HuH-7 (cell line): ENCODE measurements around the gene GLUD1.
"Not testable (repeated sequence)": the region's sequence is repeated elsewhere in the genome, so short reads cannot be mapped to it uniquely, and the experiment has no call there.

ENCODE experiments used
- DNase-seq: peaks from one replicate; pipeline ENCODE4 v3.0.0; 2011; ENCODE audit warnings: low spot score

The GLUD1 gene

DNA sequence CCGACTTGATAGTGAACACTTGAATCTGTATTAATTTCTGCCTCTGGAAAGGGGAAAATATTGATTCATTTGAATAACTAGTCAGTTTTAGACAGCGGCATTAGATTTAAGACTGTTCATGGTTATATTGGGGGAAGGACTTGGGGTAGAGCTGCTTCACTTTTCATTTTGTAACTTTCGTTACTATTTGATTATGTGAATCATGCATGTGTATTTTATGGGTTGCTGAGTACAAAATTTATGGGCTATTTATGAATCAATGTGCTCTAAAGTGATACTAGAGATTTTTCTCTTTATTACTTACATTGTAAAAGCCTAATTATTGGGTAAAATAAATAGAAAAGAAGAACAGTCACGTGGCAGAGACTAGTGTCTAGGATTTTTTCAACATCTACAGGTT is 4.9 kb downstream of the GLUD1 start:
- DNase-seq, result no peak

DNA sequence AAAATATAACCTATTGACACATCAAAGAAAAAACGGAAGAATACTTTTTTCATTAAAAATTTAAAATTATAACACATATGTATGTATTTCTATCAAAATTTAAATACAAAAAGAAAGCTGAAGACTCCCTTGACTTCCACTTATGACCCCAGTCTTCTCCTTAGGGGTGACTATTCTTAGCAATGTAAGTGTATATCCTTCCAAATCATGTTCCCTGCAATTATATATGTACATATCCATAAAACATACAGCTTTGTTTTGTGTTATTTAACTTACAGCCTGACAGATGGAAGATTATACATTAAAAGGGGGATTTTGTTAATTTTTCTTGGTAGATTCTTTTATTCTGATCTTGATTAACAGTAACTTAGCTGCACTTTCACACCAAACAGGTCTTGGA is 9.1 kb downstream of the GLUD1 start:
- no peak for DNase-seq

DNA sequence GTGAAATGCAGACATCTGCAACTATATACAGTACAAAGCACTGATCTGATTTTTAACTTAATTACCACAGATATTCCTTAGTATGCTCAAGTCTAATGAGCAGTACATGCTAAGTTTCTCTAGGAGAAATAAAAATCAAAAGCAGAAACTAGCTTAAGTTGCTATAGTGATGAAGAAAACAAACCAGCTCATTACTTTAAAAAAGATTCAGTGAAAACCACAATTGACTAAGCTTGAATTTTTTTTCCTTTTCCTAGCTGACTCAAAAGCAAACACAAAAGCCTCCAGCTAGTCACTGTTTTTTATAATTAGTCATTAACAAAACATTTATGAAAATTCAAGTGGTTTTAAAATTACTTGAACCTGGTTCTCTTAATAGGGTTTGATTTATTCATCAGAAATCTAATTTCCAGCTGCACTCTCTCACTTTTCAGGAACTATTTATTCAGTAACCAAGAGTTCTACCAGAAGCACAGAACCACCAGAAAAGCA is 10.3 kb downstream of the GLUD1 start:
- not testable (repeated sequence) for DNase-seq

DNA sequence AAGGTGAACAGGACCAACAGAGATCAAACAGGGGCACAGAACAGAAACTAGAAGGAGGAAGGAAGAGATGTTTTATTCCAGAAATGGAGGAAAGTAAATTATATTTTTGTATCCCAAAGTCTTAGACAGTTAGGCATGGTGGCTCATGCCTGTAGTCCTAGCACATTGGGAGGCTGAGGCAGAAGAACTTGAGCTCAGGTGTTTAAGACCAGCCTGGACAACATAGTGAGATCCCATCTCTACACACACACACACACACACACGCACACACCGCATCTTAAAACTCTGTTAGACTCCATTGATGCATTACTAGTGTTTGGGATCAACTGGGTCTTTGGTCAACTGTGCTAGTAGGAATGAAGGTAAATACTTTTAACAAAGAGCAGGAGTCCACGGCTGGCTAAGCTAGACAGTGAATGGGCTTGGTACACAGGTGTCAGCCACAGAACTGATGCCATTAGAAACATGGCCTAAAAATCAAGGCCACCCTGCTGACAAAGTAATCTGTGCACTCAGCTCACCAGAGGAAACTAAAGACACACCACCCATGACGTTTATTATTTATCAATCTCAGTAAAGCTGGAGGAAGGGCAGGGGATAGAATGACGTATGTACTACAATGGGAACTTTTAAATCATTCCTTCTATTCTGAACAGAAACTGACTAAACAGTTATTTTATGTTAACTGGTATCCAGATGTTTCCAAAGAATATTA is 10.9 kb downstream of the GLUD1 start:
- not testable (repeated sequence) for DNase-seq

DNA sequence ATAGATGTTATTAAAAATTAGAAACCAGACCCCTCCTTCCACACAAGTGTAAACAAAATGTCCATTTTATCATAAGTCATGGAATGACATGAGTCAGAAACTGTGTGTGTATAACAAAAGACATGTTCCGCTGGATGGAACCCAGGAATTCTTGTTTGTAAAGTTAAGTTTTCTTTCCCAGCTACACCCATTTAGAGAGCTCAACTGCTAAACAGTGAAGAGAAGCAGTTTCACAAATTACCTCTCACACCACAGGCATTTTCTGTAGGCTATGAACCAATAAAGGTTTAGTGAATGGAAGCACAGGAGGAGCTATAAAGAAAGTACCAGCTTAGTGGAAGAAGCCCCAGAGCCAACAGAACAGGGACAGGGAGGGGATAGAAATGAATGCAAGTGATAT is 12.4 kb downstream of the GLUD1 start:
- not testable (repeated sequence) for DNase-seq

DNA sequence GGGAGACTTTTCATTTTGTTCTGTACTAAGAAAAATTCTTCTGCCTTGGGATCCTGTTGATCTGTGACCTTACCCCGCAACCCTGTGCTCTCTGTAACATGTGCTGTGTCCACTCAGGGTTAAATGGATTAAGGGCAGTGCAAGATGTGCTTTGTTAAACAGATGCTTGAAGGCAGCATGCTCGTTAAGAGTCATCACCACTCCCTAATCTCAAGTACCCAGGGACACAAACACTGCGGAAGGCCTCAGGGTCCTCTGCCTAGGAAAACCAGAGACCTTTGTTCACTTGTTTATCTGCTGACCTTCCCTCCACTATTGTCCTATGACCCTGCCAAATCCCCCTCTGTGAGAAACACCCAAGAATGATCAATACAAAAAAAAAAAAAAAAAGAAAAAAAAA is 13.1 kb downstream of the GLUD1 start:
- DNase-seq, result not testable (repeated sequence)

DNA sequence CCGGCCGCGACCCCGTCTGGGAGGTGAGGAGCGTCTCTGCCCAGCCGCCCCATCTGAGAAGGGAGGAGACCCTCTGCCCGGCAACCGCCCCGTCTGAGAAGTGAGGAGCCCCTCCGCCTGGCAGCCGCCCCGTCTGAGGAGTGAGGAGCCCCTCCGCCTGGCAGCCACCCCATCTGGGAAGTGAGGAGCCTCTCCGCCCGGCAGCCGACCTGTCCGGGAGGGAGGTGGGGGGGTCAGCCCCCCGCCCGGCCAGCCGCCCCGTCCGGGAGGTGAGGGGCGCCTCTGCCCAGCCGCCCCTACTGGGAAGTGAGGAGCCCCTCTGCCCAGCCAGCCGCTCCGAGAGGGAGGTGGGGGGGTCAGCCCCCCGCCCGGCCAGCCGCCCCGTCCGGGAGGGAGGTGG is 14.0 kb downstream of the GLUD1 start:
- DNase-seq, result not testable (repeated sequence)

DNA sequence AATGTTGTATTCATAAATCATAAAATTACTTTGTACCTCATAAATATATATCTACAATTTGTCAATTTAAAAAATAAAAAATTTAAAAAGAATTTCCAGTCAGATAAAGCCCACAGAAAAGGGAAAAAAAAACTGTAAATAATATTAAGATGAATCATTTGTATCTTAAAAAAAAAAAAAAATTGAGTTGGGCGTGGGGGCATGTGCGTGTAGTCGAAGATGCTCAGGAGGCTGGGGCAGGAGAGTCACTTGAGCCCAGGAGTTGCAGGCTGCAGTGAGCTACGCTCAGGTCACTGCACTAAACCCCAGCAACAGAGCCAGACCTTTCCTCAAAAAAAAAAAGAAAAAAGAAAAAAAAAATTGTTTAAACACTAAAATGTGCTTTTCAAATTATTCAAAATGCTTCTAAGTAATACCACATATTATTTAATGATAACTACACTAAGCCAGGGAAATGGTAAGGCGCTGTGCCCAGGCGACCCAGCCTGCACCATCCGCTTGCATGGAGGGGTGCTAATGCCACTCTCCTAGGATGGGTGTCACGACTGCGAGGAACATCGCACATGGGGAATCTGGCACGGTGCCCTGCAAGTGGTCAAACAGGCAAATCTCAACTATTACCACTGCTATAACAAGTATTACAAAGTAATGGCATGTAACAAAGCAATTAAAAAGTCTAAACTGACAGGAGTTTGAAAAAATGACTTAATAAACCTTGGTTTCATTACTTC is 15.4 kb downstream of the GLUD1 start:
- DNase-seq, result no peak

DNA sequence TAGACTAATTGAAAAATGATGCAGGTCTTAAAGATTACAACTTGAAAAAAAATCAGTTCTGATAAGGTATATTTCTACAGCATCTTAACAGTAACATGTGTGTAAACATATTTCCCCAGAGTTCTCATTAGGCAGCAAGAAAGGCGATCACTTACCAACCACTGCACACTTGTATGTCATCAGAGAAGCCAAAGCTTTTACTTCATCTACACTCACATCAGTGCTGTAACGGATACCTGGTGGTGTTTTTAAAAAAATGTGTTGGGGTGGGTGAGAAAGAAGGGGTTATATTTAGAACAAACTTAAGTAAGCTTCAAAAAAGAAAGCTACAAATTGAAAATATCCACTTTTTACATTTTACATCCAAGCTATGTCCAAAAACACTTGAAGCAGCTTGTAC is 18.2 kb downstream of the GLUD1 start:
- DNase-seq, result not testable (repeated sequence)

DNA sequence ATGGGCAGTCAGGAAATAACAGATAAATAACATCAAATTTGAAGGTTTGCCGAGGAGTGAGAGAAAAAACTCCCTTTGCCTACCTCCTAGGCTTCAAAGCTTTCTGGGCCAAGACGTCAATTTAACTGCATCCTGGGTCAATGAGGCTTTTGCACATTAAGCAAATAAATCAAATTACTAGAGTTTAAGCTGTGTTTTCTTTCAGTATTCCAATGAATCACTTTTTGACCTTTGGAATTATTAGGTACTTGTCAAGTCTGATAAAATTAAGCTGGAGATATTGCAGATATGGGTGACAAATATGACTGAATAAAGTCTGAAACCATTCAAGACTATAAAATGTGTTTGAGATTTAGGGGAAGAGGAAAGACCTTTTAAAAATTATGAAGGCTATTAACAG is 22.2 kb downstream of the GLUD1 start:
- no peak for DNase-seq

DNA sequence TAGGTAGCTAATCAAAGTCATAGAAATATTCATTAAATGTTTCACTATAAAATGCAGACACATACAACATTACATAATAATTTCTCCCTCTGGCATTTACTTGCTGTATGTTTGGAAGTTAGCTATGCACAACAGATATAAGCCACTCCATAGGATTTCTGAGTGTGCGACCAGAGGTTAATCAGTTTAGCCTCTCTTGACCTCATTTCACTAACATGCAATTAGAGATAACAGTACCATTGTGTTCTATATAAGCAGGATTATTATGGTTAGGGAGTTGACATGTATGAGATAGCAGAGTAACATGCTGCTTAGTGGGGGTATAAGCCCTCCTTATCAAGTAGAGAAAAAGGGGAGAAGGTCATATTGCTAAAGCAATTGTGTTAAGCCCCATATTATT is 26.4 kb downstream of the GLUD1 start:
- DNase-seq, result no peak

DNA sequence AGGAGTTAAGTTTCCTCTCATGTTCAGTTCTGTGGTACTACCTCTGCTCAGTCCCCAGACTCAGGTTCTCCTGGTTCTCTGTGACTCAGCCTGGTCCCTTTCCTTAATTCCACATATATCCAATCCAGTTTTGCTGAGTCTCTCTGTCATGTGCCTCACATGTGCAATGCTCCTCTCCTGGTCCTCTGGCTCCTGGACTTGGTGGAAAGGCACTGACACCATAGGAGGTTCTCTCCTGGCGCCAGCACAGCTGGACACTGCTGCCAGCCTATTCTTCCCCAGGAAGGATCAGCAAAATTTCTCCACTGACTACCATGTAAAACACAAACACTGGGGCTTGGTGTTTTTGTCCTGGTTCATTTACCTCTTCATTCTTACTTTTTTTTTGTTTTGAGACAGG is 27.8 kb downstream of the GLUD1 start:
- DNase-seq, result no peak

DNA sequence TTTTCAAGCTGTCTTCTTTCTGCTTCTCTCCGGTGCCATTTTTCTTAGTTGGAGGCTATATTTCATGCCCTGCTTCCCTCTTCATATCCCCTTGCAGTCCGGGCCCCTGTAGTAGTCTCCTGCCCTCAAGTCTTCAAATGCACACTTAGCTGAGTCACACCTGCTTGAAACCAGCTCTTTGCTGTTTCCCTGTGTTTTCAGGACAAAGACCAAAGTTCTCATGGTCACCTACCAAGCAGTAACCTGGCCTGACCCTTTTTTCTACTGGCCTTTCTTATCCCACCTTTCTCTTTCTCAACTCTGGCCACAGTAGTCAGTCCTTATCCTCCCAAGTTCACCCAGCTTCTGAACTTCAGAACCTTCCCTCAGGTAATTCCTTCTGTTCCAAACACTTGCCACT is 28.5 kb downstream of the GLUD1 start:
- no peak for DNase-seq

DNA sequence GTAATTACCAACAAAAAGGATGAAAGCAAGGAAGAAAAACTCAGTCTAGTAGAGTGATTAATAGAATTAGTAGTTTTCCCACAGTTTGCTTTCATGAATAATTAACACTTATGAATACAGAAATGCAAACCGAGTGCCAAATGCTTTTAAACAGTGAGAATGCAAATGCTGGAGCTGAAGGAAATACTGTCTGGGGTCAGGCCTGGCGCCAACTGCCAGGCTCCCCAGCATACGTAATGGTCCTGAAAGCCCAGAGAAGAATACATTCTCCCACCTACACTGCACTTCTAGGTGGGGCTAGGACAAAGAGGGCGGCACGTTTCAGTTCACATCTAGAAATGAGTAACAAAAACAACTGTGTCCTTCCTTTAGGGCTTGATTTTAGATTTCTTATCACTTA is 30.0 kb downstream of the GLUD1 start:
- DNase-seq, result no peak

DNA sequence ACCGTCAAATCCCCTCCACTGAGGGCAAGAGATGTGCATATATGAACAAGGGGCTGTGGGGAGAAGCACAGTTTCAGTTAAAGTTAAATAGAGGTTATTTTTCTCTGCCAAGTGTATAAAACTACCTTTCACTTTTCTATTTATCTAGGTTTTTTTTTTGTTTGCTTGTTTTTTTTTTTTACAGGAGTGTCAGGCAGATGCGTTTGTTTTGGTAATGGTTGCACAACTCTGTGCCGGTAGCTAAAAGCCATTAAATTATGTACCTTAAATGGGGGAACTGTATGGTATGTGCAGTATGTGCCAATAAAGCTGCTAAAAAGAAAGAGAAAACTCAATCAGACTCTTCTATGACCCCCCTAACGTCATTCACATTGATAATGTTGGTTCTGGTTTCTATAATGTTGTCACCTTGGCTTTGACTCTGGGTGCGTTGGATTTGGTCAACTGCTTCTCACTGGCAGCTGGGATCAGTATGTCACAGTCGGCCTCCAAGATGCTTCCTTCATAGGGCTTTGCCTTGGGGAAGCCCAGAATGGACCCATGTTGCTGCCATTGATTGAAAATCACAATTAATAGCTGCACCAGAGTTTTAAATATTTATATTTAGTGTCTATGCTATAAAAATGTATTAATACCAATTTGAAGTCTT is 34.2 kb downstream of the GLUD1 start:
- no peak for DNase-seq

DNA sequence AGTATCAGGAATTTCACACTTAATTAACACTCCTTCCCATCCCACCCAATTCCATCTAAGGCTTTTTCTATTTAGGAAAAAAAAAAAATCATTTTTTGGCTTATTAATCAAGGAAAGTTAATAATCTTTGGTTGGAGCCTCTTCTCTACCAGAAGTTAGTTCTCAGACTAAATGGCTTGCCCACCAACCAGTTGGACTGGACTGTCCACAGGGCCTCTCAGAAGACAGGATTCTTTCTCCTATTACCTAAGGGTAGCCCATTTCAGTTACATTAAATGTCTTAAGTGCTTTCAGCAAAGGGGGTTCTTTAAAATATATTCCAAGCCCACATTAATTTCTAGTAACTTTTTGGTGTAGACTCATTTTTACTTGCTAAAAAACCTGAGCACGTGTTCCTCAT is 35.2 kb downstream of the GLUD1 start:
- DNase-seq, result no peak

DNA sequence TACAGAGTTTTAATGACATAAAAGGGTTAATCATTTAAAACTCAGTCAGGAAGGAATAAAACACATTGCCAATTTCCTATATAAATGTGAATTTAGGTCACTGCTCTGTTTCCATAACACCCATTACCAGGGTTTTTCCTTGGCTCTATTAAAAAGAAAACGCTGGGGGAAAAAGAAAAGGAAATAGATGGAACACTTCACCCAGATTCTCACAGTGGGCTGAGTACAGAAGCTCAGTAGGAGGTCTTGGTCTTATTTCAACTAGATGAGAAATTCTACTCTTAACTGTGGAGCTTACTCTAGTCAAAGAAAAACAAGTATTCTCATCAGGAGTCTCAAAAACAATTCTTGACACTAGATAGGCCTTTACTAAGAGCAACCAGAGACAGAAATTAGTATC is 36.5 kb downstream of the GLUD1 start:
- DNase-seq, result no peak

DNA sequence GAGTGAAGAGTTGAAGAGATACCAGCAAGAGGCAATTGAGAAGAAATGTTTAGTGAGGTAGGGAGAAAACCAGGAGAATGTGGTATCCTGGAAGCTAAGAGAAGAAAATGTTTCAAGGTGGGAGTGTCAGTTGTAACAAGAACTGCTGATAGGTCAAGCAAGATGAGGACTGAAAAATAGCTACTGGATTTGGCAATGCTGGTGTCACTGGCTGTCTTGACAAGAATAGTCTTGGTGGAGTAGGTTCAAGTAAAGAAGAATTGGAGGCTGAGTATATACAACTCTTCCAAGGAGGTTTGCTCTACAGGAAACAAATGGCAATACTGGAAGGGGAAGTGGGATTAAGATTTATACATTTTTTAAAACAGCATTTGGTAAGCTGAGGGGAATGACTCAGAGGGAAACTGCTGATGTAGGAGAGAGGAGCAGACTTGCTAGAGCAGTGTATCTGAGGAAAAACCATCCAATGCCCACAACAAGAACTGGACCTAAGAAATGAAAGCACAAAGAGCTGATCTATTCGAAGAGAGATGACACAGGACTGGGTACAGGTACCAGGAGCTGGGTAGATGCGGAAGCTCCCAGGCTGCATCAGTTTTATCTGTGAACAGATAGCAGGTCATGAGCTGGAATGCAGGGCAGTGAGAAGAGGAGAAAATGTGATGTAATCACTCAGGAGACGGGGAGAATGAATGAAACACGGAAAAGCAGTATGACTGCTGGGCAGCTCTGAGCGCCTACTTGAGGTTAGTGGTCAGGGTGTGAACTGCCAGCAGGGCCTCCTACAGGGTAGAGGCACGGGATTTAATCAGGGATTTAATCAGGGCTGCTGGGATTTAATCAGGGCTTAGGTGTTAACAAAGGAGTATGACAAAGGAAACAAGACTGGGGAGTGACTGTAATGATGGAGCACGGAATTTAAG is 40.0 kb downstream of the GLUD1 start:
- no peak for DNase-seq

DNA sequence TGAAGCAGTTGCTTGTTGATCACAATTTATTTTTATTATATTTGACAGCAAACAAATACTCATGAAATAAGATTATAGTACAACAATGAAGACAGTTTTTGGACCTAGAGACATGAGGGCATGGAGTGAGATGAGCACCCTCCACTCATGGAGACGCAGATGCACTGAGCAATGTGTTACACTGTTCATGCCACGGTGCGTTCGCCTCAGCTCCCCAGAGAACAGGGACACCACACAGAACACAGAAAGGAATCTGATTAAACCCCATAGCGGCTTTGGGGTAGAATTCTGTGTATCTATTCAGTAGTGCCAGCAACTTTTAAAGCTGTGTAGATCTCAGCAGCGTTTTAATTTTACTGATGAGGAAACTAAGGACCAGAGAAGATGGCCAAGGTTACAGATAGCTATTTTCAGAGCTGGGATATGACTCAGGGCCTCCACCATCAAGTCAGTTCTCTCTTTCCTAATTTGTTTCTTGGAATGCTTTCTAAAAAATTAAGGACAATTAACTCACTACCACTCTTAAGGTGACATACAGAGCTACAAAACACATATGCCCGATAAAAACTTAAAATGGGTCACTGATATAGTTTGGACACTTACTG is 41.0 kb downstream of the GLUD1 start:
- DNase-seq, result no peak

DNA sequence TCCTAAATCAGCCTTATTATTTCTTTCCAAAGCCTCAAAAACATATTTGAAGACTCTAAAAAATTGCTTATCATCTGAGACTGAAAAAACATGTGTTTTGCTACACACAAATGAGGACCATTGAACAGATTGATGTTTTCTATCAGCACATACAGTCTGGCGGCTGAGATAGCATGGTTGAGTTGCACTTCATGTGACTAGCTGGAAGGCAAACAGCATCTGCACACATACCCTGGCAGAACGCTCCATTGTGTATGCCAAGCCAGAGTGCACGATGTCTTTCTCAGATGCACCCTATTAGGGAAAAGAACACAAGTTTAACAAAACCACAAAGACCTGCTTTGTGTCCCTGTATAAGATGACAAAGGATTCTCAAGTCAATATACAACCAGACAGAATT is 41.5 kb downstream of the GLUD1 start:
- no peak for DNase-seq

DNA sequence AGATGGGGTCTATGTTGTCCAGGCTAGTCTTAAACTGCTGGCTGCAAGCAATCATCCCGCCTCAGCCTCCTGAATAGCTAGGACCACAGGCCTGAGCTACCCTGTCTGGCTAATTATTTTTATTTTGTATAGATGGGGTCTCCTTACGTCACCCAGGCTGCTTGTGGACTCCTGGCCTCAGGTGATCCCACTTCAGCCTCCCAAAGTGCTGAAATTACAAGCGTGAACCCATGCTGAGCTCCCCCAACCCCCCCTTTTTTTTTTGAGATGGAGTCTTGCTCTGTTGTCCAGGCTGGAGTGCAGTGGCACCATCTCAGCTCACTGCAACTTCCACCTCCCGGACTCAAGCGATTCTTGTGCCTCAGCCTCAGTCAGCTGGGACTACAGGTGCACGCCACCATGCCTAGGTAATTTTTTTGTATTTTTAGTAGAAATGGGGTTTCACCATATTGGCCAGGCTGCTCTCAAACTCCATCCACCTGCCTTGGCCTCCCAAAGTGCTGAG is 49.2 kb downstream of the GLUD1 start:
- no peak for DNase-seq
